DND-41 (cell line): ENCODE data around the gene SUMO2.

ENCODE experiments used
- ATAC-seq: fragments of 200-7000 bp; cut with Tn5 transposase; 3 replicates; pipeline ENCODE4 v1.9.1; 2021; ENCODE audit warnings: low read depth; ENCODE audit not compliant: insufficient read depth
- DNase-seq: peaks from one replicate; pipeline ENCODE4 v3.0.0-alpha.2; 2020
- H2AFZ ChIP-seq: 2 replicates; pipeline ENCODE4 v1.6.0; 2012; ENCODE audit warnings: low read depth, low read length
- H3K27ac ChIP-seq: 2 replicates; pipeline ENCODE4 v1.5.1; 2012; ENCODE audit warnings: low read length, inconsistent platforms
- H3K27me3 ChIP-seq: fragments of 200-600 bp; sonication (generic); 2 replicates; pipeline ENCODE4 v1.6.0; 2012; ENCODE audit warnings: low read length, mild to moderate bottlenecking, inconsistent platforms; ENCODE audit not compliant: insufficient read depth, poor library complexity
- H3K36me3 ChIP-seq: 2 replicates; pipeline ENCODE4 v1.5.1; 2012; ENCODE audit warnings: low read length, inconsistent platforms; ENCODE audit not compliant: insufficient read depth
- H3K4me1 ChIP-seq: 2 replicates; pipeline ENCODE4 v1.5.1; 2012; ENCODE audit warnings: mild to moderate bottlenecking, low read length; ENCODE audit not compliant: insufficient read depth
- H3K4me2 ChIP-seq: 2 replicates; pipeline ENCODE4 v1.6.0; 2012; ENCODE audit warnings: mild to moderate bottlenecking, moderate library complexity, low read length, inconsistent platforms; ENCODE audit not compliant: insufficient read depth
- H3K4me3 ChIP-seq, 2 experiments: fragments of 200-600 bp in 1 of 2; shearing (Covaris generic) in 1 of 2; 2 replicates each; pipeline ENCODE4 v1.5.1; 2012 to 2016; ENCODE audit warnings: inconsistent platforms in 2 of 2, low read length in 2 of 2, mild to moderate bottlenecking in 2 of 2, low read depth in 1 of 2, moderate library complexity in 1 of 2
- H3K79me2 ChIP-seq: 2 replicates; pipeline ENCODE4 v1.6.0; 2012; ENCODE audit warnings: low read length, inconsistent platforms; ENCODE audit not compliant: insufficient read depth
- H3K9ac ChIP-seq: 2 replicates; pipeline ENCODE4 v1.6.0; 2012; ENCODE audit warnings: low read depth, mild to moderate bottlenecking, inconsistent platforms, low read length, moderate library complexity
- H3K9me3 ChIP-seq: 2 replicates; pipeline ENCODE4 v1.5.1; 2012; ENCODE audit warnings: low read length, moderate library complexity, mild to moderate bottlenecking, inconsistent platforms; ENCODE audit not compliant: insufficient read depth, severe bottlenecking
- H4K20me1 ChIP-seq: 2 replicates; pipeline ENCODE4 v1.6.0; 2012; ENCODE audit warnings: low read length; ENCODE audit not compliant: insufficient read depth
- CTCF ChIP-seq: IDR thresholded peaks from 2 replicates; pipeline ENCODE4 v1.5.1; 2012; ENCODE audit warnings: borderline replicate concordance, low read length, moderate library complexity, mild to moderate bottlenecking; ENCODE audit not compliant: poor library complexity, severe bottlenecking; ENCODE audit errors: extremely low read depth
- EZH2 ChIP-seq: IDR thresholded peaks from 3 replicates; pipeline ENCODE4 v1.6.1; 2012; ENCODE audit warnings: borderline replicate concordance, low read depth, mild to moderate bottlenecking, moderate library complexity, low read length, inconsistent platforms; ENCODE audit not compliant: severe bottlenecking

SUMO2 gene

GRCh38 chr17:75219815-75220214, 37.1 kb upstream of the SUMO2 start:
- no peak overlapping the region for H3K27ac ChIP-seq
- H3K36me3 ChIP-seq = peaks cover 83% of the 10 kb centered on the region
- no peak for DNase-seq

GRCh38 chr17:75218131-75218530, 35.4 kb upstream of the SUMO2 start:
- H3K27me3 ChIP-seq = no peaks in the 10 kb centered on the region
- no peaks in the 10 kb centered on the region for H3K9me3 ChIP-seq
- no peak overlapping the region for H3K4me3 ChIP-seq
- peaks cover 87% of the 10 kb centered on the region for H3K36me3 ChIP-seq
- H3K79me2 ChIP-seq = peaks cover 17% of the 10 kb centered on the region; the same call in 1 of the 2 replicates
- H3K4me1 ChIP-seq = no peaks in the 10 kb centered on the region
- H4K20me1 ChIP-seq = no peaks in the 10 kb centered on the region
- no peak for ATAC-seq
- TF ChIP-seq EZH2 (no peak), CTCF (no peak)
- DNase-seq = no peak
- H3K4me2 ChIP-seq = no peak overlapping the region
- no peak overlapping the region for H3K9ac ChIP-seq
- no peak overlapping the region for H2AFZ ChIP-seq
- H3K27ac ChIP-seq = no peak overlapping the region

More at GRCh38 chr17:75219815-75220214, 37.1 kb upstream of the SUMO2 start:
- Histone ChIP-seq H3K27me3 (no peaks in the 10 kb centered on the region), H3K9ac (no peak overlapping the region), H4K20me1 (no peaks in the 10 kb centered on the region), H3K4me1 (no peaks in the 10 kb centered on the region), H3K4me3 (no peak overlapping the region), H3K79me2 (peaks cover 16% of the 10 kb centered on the region; the same call in 1 of the 2 replicates), H3K4me2 (no peak overlapping the region), H2AFZ (no peak overlapping the region), H3K9me3 (no peaks in the 10 kb centered on the region)
- TF ChIP-seq CTCF = no peak
- TF ChIP-seq EZH2 = no peak
- ATAC-seq = no peak

GRCh38 chr17:75209061-75209460, 26.3 kb upstream of the SUMO2 start:
- Histone ChIP-seq H2AFZ (no peak overlapping the region), H3K27me3 (no peaks in the 10 kb centered on the region), H3K27ac (no peak overlapping the region), H3K4me3 (no peak overlapping the region), H4K20me1 (peaks cover 4% of the 10 kb centered on the region; the same call in 1 of the 2 replicates), H3K79me2 (peaks cover 75% of the 10 kb centered on the region), H3K36me3 (peaks cover 55% of the 10 kb centered on the region), H3K4me1 (peaks cover 26% of the 10 kb centered on the region), H3K9me3 (no peaks in the 10 kb centered on the region), H3K4me2 (peak overlapping the region; percentile 31; the same call in 1 of the 2 replicates), H3K9ac (no peak overlapping the region)
- DNase-seq (no peak), ATAC-seq (no peak)
- TF ChIP-seq EZH2 = no peak
- TF ChIP-seq CTCF = no peak
